GM19463 (cell line): ENCODE measurements around the gene UBE2QL1.

Experiments
- ATAC-seq: cut with Tn5 transposase; IDR thresholded peaks from one replicate; pipeline ENCODE4 v1.9.1; 2021; ENCODE audit warnings: mild to moderate bottlenecking, moderate library complexity; ENCODE audit not compliant: unreplicated experiment

UBE2QL1 gene

DNA sequence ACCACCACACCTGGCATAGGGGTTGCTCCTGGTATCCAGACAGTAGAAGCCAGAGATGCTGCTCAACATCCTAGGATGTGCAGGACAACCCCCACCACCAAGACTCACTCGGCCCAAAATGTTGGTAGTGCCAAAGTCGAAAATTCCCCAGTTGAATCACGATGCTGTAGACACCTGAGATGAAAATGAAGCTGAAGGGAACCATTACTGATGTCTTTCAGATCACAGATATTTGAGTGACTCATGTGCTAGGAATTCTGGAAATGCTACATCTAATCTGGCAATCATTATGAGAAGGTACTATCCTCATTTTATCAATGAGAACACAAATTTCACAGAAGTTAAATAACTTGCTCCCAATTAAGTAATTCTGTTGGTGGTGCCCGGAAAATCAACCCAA is 21.0 kb upstream of the UBE2QL1 start:
- no peak for ATAC-seq

DNA sequence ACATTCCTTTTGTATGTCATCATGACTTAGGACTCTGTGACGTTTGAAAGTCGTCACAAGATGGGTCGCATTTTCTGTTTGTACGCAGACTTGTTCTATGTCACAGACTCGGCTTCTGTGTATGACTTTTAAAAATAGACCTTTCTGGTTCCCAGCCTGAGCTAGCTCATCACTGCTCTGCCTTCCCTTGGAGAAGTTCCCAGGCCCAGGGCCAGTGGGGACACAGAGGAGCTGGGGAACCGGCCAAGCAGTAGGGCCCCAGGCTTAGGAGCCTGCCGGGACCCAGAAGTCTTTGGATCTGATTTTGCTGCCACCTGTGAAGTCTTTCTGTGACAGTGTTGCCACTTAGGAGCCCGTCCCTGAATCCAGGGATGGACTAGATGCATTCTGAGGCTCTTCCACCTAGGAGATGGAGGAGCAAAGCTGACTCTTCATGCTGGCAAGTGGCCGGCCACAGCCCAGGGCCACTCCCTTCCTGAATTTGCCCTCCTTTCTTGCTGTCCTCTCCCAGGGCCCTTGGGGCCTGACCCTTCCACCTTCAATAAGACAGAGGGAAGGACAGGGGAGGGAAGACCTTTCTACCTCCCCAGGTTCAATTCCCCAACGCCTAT is 18.1 kb upstream of the UBE2QL1 start:
- no peak for ATAC-seq

DNA sequence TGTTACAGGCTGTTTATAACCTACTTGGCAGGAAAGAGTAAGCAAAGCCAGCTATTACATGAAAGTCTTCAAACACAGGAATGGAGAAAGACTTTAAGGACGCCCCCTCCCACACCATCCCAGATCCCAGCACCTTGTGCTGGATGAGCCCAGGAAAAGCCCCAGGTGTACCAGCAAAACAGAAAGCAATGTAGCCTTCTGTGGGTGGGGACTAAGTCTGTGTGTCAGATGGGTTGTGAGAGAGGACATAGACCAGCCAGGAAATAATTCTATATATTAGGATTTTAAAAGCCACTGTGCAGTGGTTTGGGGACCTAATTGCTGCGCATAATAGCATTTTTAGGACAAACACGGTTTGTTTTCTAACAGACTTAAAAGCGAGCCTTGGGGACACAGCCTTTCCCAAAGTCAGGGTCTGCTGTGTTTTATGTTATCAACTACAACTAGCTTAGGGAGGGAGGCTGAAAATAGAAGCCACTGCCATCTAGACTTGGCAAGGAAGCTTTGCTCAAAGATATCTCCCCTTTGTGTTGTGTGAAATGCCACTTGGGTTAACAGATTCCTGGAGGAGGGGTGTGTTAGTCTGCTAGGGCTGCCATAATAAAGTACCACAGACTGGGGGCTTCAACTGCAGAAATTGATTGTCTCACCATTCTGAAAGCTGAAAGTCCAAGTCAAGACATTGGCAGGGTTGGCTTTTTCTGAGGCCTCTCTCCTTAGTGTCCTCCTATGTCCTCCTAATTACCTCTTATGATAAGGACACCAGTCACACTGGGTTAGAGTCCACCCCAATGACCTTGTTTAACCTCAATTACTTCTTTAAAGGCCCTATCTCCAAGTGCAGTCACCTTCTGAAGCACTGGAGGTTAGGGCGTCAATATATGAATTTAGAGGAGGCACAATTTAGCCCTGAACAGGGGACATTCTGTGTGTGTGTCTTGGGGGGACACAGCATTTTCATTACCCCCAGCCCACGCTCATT is 17.2 kb upstream of the UBE2QL1 start:
- ATAC-seq = no peak

DNA sequence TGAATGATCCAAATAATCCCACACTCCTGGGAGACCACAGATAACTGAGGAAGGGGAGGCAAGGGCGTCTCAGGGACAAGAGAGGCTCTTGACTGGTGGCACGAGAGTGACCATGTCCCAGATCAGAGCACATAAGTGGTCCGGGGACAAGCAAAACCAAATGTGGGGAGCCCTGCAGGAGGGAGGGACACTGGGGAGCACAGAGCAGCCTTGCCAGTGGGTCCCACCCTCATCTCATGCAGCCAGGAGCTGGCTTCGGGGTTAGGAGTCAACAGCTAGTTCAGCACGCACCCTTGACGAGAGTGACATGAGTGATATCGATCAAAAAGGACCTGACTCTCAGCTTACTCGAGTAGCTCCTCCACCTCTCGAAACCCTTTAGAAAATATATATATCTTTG is 16.5 kb upstream of the UBE2QL1 start:
- no peak for ATAC-seq

DNA sequence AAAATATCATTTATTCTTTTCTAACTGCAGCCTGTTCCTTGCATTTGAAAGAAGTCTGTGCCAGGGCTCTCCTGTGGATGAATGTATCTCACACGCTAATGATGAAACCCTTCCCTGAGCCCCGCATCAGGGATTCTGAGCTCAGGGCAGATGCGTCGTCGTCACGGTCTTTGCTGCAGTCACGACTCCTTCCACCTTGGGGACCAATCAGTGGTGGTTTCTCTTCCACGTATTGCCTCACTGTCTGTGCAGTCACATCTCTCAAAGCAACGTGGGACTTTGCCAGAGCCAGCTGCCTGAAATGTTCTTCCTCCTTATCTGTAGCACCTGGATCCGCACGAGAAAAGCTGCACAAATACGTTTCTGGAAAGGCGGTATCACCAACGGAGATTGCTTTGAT is 13.9 kb upstream of the UBE2QL1 start:
- no peak for ATAC-seq

DNA sequence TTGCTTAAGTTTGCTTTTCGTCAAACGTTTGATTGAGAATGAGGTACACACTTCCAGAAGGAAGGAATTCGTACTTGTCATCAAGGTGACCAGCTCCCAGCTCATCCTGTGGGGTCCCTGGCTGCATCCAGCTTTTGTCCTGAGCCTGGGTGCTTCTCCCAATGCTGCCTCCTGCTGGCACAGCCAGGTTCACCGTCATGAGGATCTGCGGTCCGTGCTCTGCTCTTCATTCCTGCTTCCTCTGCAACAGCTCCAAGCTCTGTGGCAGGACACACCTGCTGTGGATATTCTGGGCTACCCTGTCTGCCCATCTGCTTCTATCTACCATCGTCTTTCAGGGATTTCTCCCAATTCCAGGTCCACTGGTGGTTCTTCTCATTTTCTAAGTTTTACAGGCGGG is 13.3 kb upstream of the UBE2QL1 start:
- ATAC-seq = no peak

DNA sequence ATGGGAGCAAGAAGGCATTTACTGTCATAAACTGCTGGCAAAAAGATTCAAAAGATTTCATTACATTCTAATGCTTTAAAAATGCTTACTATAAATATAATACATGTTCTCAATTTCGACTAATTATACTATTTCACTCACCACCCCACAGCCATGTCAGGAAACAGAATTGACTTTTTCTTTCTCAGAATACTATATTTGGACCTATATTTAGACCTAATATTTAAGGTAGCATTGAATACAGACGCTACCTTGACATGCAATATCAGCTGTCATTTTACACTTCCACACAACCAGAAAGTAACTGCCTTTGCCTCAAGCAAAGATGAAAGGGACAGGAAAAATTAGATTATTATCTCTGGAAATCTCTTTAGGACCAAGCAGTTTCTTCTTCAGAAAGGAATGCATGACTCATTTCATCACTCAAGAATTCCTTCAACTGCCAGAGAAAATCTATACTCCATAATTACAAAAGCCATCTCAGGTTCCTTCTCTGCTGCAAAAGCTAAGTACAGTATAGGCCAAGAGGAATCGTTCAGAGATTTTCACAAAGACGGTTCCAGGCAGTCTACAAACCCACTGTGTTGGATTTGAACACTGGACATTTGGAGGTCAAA is 11.8 kb upstream of the UBE2QL1 start:
- ATAC-seq = no peak

DNA sequence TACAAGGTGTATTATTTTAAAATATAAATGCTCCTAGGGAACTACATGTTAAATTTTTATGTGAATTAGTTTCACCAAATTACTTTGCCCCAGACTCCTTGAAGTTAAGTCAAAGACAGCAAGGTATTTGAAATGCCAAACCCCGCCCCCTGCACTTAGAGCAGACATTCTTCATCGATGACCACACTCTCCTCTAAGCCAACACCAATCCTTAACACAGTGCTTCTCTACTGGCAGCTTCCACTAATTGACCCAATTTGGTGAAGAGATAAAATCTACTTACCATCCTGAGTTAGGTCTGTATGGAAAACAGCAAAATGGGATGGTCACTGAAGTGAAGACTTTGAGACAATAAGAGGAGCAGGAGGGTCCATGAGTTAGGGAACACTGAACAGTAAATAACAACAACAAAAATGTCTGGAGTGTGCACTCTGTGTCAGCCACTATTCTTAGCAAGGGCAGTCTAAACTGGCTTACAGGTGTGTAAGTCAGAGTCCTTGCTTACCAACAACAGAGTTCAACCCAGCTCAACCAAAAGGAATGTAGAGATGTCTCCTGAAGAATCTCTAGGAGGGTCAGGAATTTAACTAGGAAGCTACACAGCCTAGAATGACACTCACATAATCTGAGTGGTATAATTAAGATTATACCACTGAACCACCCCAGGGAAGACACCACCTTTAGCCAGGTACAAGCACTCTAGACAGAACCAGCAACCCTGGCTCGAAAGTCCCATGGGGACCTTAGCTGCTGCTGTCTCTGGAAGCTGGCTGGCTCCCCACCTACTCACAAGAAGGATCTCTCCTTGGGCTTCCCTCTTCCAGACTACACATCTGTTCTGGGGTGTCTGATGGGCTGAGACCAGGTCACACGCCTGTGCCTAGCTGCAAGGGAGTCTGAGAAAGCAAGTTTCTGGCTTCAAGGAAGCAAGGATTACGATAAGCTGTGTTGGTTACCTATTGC is 8.8 kb upstream of the UBE2QL1 start:
- no peak for ATAC-seq

DNA sequence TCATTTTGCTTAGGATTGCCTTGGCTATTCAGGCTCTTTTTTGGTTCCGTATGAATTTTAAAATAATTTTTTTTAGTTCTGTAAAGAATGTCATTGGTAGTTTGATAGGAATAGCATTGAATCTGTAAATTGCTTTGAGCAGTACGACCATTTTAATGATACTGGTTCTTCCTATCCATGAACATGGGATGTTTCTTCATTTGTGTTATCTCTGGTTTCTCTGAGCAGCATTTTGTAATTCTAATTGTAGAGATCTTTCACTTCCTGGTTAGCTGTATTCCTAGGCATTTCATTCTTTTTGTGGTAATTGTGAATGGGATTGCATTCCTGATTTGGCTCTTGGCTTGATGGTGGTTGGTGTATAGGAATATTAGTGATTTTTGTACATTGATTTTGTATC is 6.3 kb upstream of the UBE2QL1 start:
- no peak for ATAC-seq

DNA sequence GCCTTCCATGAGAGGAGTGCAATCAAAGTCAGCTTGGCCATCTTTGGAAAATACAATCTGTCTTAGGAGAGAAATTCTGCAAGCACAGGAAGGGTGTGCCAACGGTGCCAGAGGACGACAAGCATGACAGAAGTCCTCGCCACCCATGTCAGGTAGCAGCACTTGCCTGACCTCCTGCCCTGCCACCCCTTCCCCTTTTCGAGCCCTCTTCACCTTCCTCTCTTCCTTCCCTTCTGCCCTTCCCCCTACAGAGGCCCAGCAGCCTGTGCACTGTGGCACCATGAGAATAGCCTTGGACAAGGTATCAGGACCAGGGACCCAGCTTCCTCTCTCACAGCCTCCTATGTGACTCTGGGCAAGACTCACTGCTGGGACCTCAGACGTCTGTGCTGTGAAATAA is 5.3 kb upstream of the UBE2QL1 start:
- ATAC-seq = no peak

DNA sequence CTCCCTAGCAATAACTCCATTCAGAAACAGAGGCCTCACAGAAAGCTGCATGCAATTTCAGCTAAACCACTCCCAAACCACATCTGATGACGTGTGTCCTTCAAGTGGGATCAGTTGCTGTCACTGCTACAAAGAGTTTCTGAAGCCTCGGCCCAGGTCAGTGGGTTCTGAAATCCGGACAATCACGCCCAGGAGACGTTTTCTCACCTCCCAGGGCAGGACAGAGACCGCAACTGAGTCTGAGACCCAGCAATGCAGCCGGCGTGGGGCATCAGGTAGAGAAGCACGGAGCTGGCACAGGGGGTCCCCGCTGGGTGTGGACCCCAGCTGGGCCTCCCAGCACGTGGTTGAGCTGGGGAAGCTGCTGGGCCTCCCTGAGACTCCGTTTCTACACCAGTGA is 2.6 kb upstream of the UBE2QL1 start:
- no peak for ATAC-seq

DNA sequence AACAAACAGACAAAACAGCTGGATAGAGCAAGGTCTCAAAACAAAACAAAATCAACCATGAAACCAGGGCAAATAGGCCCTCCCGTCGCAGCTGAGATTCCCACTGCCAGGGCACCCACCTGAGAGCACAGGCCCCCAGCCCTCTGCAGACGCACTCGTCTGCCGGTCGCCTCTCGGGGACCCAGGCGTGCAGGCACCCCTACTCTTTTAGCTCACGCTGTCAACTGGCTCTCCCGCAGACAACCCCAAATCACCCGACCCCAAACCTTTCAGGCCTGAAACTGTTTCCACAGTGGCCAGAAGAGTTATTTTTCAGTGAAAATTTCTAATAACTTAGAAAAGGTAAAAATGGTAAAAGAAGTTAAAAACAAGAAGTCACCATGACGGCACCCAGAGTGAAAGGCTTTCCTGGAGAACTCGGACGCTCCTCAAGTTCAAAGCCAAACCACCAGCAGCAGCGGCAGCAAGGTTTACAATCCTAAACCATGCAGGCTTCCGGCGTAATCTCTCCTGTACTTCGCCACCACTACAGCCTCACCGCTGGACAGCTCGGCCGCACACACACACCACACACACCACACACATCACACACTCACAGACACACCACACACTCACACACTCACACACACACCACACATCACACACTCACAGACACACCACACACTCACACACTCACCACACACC is 1.9 kb upstream of the UBE2QL1 start:
- no peak for ATAC-seq

DNA sequence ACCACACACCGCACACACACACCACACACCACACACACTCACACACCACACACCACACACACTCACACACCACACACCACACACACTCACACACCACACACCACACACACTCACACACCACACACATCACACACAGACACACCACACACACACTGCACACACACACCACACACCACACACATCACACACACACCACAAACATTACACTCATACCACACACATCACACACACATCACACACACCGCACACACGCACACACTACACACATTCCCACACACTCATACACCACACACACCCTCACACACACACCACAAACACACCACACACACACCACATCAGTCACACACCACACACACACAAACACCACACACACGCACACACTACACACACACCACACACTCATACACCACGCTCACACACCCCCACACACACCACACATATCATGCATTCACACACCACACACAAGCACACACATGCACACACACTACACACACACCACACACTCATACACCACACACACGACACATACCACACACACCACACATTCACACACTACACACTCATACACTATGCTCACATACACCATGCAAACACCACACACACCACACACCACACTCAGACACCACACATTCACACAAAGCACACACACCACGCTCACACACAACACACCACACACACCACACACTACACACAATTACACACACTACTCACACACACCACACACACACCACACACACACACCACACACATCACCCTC is 1.1 kb upstream of the UBE2QL1 start:
- no peak for ATAC-seq

DNA sequence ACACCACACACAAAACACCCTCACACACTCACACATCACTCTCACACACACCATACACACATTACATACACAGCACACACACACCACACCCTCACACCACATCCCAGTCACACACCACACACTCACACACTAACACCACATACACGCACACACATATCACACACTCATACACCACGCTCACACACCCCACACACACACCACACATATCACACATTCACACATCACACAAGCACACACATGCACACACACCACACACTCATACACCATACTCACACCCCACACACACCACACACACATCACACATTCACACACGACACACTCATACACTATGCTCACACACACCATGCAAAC is 543 bp upstream of the UBE2QL1 start:
- ATAC-seq = no peak

DNA sequence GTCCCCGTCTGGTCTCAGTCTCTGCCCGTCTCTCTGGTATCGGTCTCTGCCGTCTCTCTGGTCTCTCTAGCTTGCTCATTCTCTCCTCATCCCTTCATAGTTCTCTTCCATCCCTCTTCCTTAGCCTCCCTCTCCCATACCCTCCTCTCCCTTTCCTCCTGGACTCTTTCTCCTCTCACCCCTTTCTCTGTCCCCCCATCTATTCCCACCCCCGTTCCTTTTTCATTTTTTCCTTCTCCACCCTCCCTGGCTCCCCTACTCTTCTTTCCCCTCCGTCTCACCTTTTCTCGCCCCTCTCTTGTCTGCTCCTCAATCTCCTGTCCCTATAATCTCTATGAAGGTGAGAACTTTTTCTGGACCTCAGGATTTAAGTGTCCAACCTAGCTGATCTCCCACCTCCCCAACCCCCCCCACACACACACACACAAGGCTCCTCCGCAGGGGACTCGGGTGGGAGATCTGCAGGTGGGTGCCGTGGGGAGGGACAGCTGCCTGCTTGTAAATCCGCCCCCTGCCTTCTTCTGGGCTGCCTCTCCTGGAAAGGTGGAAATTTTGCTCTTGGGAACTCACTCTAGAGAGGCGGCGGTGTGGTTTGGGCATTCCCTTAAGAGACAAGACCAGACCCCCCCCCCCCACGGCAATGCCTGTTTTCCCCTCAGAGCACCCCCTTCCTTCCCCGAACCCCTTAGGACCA is 953 bp downstream of the UBE2QL1 start:
- no peak for ATAC-seq

DNA sequence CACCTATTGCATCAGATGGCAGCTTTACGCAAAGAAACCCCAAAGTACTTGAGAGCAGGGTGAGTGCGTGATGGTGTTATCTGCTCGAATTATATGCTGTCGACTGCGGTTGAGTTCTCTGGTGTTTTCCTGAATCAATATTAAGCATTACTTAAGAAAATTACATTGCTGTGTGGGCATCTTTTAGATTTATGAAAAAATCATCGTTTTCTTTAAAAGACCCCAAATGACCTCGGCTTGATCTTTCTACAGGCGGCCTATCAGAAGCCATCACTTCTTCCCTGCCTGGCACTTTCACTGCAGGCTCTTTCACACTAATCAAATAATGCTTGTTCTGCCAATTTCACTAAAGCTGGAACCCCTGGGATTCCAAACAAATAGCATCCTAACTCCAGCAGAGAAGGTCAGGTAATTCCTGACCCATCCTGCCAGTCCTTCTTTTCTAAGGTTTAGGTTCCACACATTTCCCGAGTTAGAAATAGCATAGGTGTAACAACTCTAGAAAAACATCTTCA is 1.7 kb downstream of the UBE2QL1 start:
- no peak for ATAC-seq

DNA sequence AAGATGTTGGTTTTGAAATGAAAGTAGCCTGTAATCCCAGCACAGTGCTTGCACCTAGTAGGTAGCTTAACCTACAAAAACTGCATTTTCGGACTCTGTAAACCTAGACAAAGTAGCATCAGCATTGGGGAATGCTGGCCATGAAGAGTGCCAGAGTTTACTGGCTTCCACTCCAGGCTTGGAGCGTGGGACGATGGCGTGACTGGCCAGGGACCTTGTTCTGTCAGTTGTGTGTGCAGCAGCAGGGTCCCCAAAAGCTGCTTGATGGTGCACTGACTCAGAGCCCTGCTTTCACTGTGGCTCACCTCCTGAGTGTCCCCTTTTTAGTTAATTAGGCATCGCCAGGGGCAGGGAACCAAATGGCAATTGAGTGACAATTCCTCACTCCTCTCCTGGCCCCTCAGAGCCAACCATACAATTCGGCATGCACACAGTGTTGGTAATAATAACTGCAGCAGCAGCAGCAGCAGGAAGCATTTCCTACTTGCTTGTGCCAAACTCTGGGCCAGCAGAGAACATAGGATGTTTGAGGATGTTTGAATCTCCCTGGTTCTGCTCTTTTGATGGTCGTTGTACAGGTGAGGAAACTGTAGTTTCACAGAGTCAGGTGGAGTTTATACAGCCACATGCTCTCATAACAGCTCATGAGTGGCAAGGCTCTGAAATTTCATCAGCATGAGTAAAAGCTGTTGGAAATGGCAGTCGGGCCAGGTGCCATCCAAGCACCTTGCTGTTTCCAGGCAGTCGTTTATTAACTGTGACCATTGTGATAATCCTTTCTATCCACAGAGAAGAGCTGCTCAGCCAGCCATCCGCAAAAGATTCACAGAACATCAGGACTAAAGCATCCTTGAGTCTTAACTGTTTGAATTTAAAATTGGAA is 4.2 kb downstream of the UBE2QL1 start:
- no peak for ATAC-seq
